Upper lobe of left lung (tissue), 6 donors: ENCODE measurements around the gene RBKS. TPM values are rescaled to one million over a fixed set of nuclear protein-coding genes. Genes with fewer than 3 reads are reported as not detected.

Experiments used
- ATAC-seq, 2 donors: fragments of 200-7000 bp; cut with Tn5 transposase; one replicate each; pipeline ENCODE4 v1.9.1; 2022; ENCODE audit warnings: mild to moderate bottlenecking in 2 of 2, moderate library complexity in 2 of 2; ENCODE audit not compliant: low FRiP score in 2 of 2
- DNase-seq, 2 donors: peaks; one replicate each; pipeline ENCODE4 v3.0.0-alpha.2; 2019 to 2020
- H3K27ac ChIP-seq, 4 donors: fragments of 200-600 bp; sonication (generic); one replicate each; pipeline ENCODE4 v1.5.1; 2016 to 2019
- H3K27me3 ChIP-seq, 4 donors: fragments of 200-600 bp; sonication (generic); one replicate each; pipeline ENCODE4 v1.5.1; 2017 to 2019
- H3K36me3 ChIP-seq, 4 donors: fragments of 200-600 bp; sonication (generic); one replicate each; pipeline ENCODE4 v1.5.1; 2016 to 2019
- H3K4me1 ChIP-seq, 4 donors: fragments of 200-600 bp; sonication (generic); one replicate each; pipeline ENCODE4 v1.5.1; 2018 to 2019
- H3K4me3 ChIP-seq, 4 donors: fragments of 200-600 bp; sonication (generic); one replicate each; pipeline ENCODE4 v1.5.1; 2017 to 2019; ENCODE audit warnings: mild to moderate bottlenecking in 2 of 4, moderate library complexity in 1 of 4
- H3K9me3 ChIP-seq, 4 donors: fragments of 200-600 bp; sonication (generic); one replicate each; pipeline ENCODE4 v1.5.1; 2018 to 2019
- CTCF ChIP-seq, 6 experiments: fragments of 450-650 bp in 4 of 6; fragments of 200-600 bp in 2 of 6; sonication (generic) in 2 of 6; IDR thresholded peaks; one replicate each; pipeline ENCODE4 v1.5.1; 2016 to 2019; ENCODE audit warnings: antibody characterized with exemption in 6 of 6
- EP300 ChIP-seq, 4 donors: sonication (generic); formaldehyde crosslinking; IDR thresholded peaks; one replicate each; pipeline ENCODE4 v1.5.1; 2017; ENCODE audit warnings: antibody characterized with exemption in 4 of 4, control low read depth in 2 of 4
- POLR2A ChIP-seq, 4 donors: fragments of 450-650 bp; IDR thresholded peaks; one replicate each; pipeline ENCODE4 v1.5.1; 2016 to 2017; ENCODE audit warnings: antibody characterized with exemption in 4 of 4, mild to moderate bottlenecking in 2 of 4
- POLR2AphosphoS5 ChIP-seq, 2 donors: sonication (generic); formaldehyde crosslinking; IDR thresholded peaks; one replicate each; pipeline ENCODE4 v1.5.1; 2017; ENCODE audit warnings: antibody characterized with exemption in 2 of 2
- WGBS, 2 donors: methylation state at CpG; one replicate each; pipeline ENCODE4 v1.1.5; 2017 to 2018; 5-methylcytosine and 5-hydroxymethylcytosine counted together
- total RNA-seq, 6 donors: library from RNA; depleted of rRNA in 4 of 6; stranded (reverse); fragments of >200 nt in 4 of 6; gene quantifications; one replicate each; pipeline versions ENCODE4 v1.1.0 to v1.2.1, GENCODE V29; 2016 to 2021
- donor health status: DM: no; HTN: no; CAD: no; lungs with moderate emphysema.
- donor health status: DM: no; HTN: yes; CAD: no; lungs with severe emphysema.

RBKS gene
- total RNA-seq, 6 donors from 2014 or later, result 2.9 to 5.4 (median 3.2) TPM

- Histone ChIP-seq H3K4me1 (no peaks in the 10 kb centered on the region), H3K27me3 (no peaks in the 10 kb centered on the region), H3K27ac (no peak overlapping the region), H3K4me3 (no peak overlapping the region), H3K9me3 (no peaks in the 10 kb centered on the region), H3K36me3 (no peaks in the 10 kb centered on the region)
- ATAC-seq (no peak), DNase-seq (no peak)
- no peak for TF ChIP-seq POLR2AphosphoS5 (IDR thresholded peaks at IDR 0.05)
- TF ChIP-seq CTCF (IDR thresholded peaks at IDR 0.05), result no peak
- no peak for TF ChIP-seq POLR2A (IDR thresholded peaks at IDR 0.05)
- TF ChIP-seq EP300 (IDR thresholded peaks at IDR 0.05), result no peak
Measured at GRCh38 chr2:27855476-27855875, 34.7 kb downstream of the RBKS start.

- H3K27me3 ChIP-seq, result no peaks in the 10 kb centered on the region
- H3K4me3 ChIP-seq, result no peak overlapping the region
- no peak for TF ChIP-seq POLR2A (IDR thresholded peaks at IDR 0.05)
- TF ChIP-seq POLR2AphosphoS5 (IDR thresholded peaks at IDR 0.05), result no peak
- TF ChIP-seq EP300 (IDR thresholded peaks at IDR 0.05), result no peak
- TF ChIP-seq CTCF (IDR thresholded peaks at IDR 0.05), result no peak
- ATAC-seq, result no peak
- H3K4me1 ChIP-seq, result no peaks in the 10 kb centered on the region
- H3K27ac ChIP-seq, result no peak overlapping the region
- H3K36me3 ChIP-seq, result no peaks in the 10 kb centered on the region
- no peak for DNase-seq
- 82 to 88% methylated on average over 3 of the region's 3 CpGs for WGBS, 2 donors
- no peaks in the 10 kb centered on the region for H3K9me3 ChIP-seq
Measured at GRCh38 chr2:27854229-27854862, 35.8 kb downstream of the RBKS start.

GRCh38 chr2:27852691-27853090 is 37.5 kb downstream of the RBKS start:
- Histone ChIP-seq H3K4me3 (no peak overlapping the region), H3K27ac (no peak overlapping the region), H3K4me1 (no peaks in the 10 kb centered on the region), H3K27me3 (no peaks in the 10 kb centered on the region), H3K36me3 (no peaks in the 10 kb centered on the region), H3K9me3 (no peaks in the 10 kb centered on the region)
- WGBS, 2 donors, result 88 to 93% methylated on average over 1 of the region's 1 CpG
- ATAC-seq (no peak), DNase-seq (no peak)
- TF ChIP-seq POLR2A (IDR thresholded peaks at IDR 0.05) (no peak), CTCF (IDR thresholded peaks at IDR 0.05) (no peak), EP300 (IDR thresholded peaks at IDR 0.05) (no peak), POLR2AphosphoS5 (IDR thresholded peaks at IDR 0.05) (no peak)

- Histone ChIP-seq H3K4me3 (no peak overlapping the region), H3K9me3 (no peaks in the 10 kb centered on the region), H3K4me1 (no peaks in the 10 kb centered on the region), H3K36me3 (no peaks in the 10 kb centered on the region), H3K27ac (no peak overlapping the region), H3K27me3 (no peaks in the 10 kb centered on the region)
- TF ChIP-seq EP300 (IDR thresholded peaks at IDR 0.05) (no peak), POLR2A (IDR thresholded peaks at IDR 0.05) (no peak), CTCF (IDR thresholded peaks at IDR 0.05) (no peak), POLR2AphosphoS5 (IDR thresholded peaks at IDR 0.05) (no peak)
- 87 to 96% methylated on average over 3 of the region's 3 CpGs for WGBS, 2 donors
- DNase-seq (no peak), ATAC-seq (no peak)
Measured at GRCh38 chr2:27849558-27850205, 40.5 kb downstream of the RBKS start.

GRCh38 chr2:27847333-27847732 is 42.9 kb downstream of the RBKS start:
- H3K4me1 ChIP-seq, result no peaks in the 10 kb centered on the region
- TF ChIP-seq POLR2AphosphoS5 (IDR thresholded peaks at IDR 0.05) (no peak), CTCF (IDR thresholded peaks at IDR 0.05) (no peak), POLR2A (IDR thresholded peaks at IDR 0.05) (no peak), EP300 (IDR thresholded peaks at IDR 0.05) (no peak)
- DNase-seq (no peak), ATAC-seq (no peak)
- no peaks in the 10 kb centered on the region for H3K9me3 ChIP-seq
- H3K27ac ChIP-seq, result no peak overlapping the region
- H3K36me3 ChIP-seq, result no peaks in the 10 kb centered on the region
- H3K27me3 ChIP-seq, result no peaks in the 10 kb centered on the region
- WGBS, 2 donors, result 94 to 98% methylated on average over 2 of the region's 2 CpGs
- no peak overlapping the region for H3K4me3 ChIP-seq
